Measurements from ENCODE around the gene MRPL39.

- no peak for TF ChIP-seq ZNF830 (CRISPR knock-in tag; IDR thresholded peaks at IDR 0.05)
- TF ChIP-seq, protein P1, sequence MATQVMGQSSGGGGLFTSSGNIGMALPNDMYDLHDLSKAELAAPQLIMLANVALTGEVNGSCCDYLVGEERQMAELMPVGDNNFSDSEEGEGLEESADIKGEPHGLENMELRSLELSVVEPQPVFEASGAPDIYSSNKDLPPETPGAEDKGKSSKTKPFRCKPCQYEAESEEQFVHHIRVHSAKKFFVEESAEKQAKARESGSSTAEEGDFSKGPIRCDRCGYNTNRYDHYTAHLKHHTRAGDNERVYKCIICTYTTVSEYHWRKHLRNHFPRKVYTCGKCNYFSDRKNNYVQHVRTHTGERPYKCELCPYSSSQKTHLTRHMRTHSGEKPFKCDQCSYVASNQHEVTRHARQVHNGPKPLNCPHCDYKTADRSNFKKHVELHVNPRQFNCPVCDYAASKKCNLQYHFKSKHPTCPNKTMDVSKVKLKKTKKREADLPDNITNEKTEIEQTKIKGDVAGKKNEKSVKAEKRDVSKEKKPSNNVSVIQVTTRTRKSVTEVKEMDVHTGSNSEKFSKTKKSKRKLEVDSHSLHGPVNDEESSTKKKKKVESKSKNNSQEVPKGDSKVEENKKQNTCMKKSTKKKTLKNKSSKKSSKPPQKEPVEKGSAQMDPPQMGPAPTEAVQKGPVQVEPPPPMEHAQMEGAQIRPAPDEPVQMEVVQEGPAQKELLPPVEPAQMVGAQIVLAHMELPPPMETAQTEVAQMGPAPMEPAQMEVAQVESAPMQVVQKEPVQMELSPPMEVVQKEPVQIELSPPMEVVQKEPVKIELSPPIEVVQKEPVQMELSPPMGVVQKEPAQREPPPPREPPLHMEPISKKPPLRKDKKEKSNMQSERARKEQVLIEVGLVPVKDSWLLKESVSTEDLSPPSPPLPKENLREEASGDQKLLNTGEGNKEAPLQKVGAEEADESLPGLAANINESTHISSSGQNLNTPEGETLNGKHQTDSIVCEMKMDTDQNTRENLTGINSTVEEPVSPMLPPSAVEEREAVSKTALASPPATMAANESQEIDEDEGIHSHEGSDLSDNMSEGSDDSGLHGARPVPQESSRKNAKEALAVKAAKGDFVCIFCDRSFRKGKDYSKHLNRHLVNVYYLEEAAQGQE (IDR thresholded peaks at IDR 0.05; ENCODE audit: borderline replicate concordance): no peak
- TF ChIP-seq, protein P1 (CRISPR knock-in tag; IDR thresholded peaks at IDR 0.05; ENCODE audit: low read depth): no peak
Observed at GRCh38 chr21:25640202-25640942, 33.1 kb upstream of the MRPL39 start.
